ENCODE measurements around the gene MAEL.

GRCh38 chr1:167071286-167071685 is 82.2 kb downstream of the MAEL start:
- TF ChIP-seq FOXK1 (CRISPR knock-in tag; IDR thresholded peaks at IDR 0.05) (no peak), CREM (CRISPR knock-in tag; IDR thresholded peaks at IDR 0.05) (no peak), CTCF (IDR thresholded peaks at IDR 0.05) (no peak), PRDM15 (CRISPR knock-in tag; IDR thresholded peaks at IDR 0.05) (no peak), MYBL2 (CRISPR knock-in tag; IDR thresholded peaks at IDR 0.05) (no peak), ATF3 (CRISPR knock-in tag; conservative IDR thresholded peaks at IDR 0.05) (no peak), ESRRA (CRISPR knock-in tag; IDR thresholded peaks at IDR 0.05; ENCODE audit: borderline replicate concordance) (no peak), ETV6 (CRISPR knock-in tag; IDR thresholded peaks at IDR 0.05) (no peak), IRF1 (CRISPR knock-in tag; IDR thresholded peaks at IDR 0.05) (no peak), ZNF512 (CRISPR knock-in tag; IDR thresholded peaks at IDR 0.05; ENCODE audit: borderline replicate concordance) (no peak), MAX (CRISPR knock-in tag; IDR thresholded peaks at IDR 0.05) (no peak), SP1 (CRISPR knock-in tag; conservative IDR thresholded peaks at IDR 0.05) (no peak), JAZF1 (CRISPR knock-in tag; IDR thresholded peaks at IDR 0.05) (no peak), E2F4 (CRISPR knock-in tag; IDR thresholded peaks at IDR 0.05; ENCODE audit: borderline replicate concordance, low read depth) (no peak)
